Transverse colon (tissue), 3 donors: ENCODE measurements around the gene RERE.

Experiments used
- CTCF ChIP-seq, 5 experiments: fragments of 200-600 bp in 3 of 5; fragments of 450-650 bp in 2 of 5; sonication (generic) in 3 of 5; IDR thresholded peaks; 1 replicate in 2 of 5; 2 replicates in 3 of 5; pipeline ENCODE4 v1.5.1; 2016 to 2017; ENCODE audit warnings: antibody characterized with exemption in 5 of 5, inconsistent platforms in 3 of 5, mild to moderate bottlenecking in 2 of 5, moderate library complexity in 1 of 5
- EP300 ChIP-seq: sonication (generic); formaldehyde crosslinking; IDR thresholded peaks from one replicate; pipeline ENCODE4 v1.6.1; 2017; ENCODE audit warnings: antibody characterized with exemption, low read depth
- POLR2A ChIP-seq: fragments of 450-650 bp; IDR thresholded peaks from one replicate; pipeline ENCODE4 v1.6.1; 2016; ENCODE audit warnings: antibody characterized with exemption, mild to moderate bottlenecking, moderate library complexity

GRCh38 chr1:8699679-8700078 is 117.8 kb downstream of the RERE start:
- TF ChIP-seq EP300 = no peak
- TF ChIP-seq CTCF (IDR thresholded peaks at IDR 0.05) = no peak
- no peak for TF ChIP-seq POLR2A
